ENCODE data around the gene SHLD1.

DNA sequence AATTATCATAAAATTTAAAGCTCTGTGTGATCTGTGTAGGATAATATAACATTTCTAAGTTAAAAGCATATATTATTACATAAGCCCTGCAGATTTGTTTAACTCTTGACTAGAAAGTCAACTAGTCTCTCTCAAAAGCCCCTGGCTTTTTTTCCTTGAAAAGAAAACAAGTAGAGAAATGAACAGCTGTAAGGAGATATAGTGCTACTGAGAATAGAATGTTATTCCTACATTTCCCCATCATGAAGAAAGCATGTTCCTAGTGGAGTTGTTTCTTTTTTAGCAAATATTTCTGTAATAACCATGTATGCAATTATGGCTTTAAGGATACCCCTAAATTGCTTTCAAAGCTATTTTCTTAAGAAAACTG, 37.6 kb downstream of the SHLD1 start:
- TF ChIP-seq, protein P1, sequence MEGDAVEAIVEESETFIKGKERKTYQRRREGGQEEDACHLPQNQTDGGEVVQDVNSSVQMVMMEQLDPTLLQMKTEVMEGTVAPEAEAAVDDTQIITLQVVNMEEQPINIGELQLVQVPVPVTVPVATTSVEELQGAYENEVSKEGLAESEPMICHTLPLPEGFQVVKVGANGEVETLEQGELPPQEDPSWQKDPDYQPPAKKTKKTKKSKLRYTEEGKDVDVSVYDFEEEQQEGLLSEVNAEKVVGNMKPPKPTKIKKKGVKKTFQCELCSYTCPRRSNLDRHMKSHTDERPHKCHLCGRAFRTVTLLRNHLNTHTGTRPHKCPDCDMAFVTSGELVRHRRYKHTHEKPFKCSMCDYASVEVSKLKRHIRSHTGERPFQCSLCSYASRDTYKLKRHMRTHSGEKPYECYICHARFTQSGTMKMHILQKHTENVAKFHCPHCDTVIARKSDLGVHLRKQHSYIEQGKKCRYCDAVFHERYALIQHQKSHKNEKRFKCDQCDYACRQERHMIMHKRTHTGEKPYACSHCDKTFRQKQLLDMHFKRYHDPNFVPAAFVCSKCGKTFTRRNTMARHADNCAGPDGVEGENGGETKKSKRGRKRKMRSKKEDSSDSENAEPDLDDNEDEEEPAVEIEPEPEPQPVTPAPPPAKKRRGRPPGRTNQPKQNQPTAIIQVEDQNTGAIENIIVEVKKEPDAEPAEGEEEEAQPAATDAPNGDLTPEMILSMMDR (IDR thresholded peaks at IDR 0.05), result no peak
- TF ChIP-seq POLR2A (IDR thresholded peaks at IDR 0.05), result no peak
